K562 (cell line): ENCODE measurements around the gene GNA15. TPM values are rescaled to one million over a fixed set of nuclear protein-coding genes. Genes with fewer than 3 reads are reported as not detected.

Experiments used
- BACH1 ChIP-seq: fragments of 200-800 bp; sonication (Bioruptor generic); IDR thresholded peaks from 2 replicates; pipeline ENCODE4 v1.6.1; 2016; ENCODE audit warnings: missing genetic modification characterization, missing compliant biosample characterization
- BRF1 ChIP-seq: IDR thresholded peaks from 3 replicates; pipeline ENCODE4 v1.6.1; 2011; ENCODE audit warnings: borderline replicate concordance, mild to moderate bottlenecking; ENCODE audit not compliant: insufficient read length; ENCODE audit errors: extremely low read depth
- CTBP1 ChIP-seq: fragments of 450-650 bp; IDR thresholded peaks from 2 replicates; pipeline ENCODE4 v1.6.1; 2016; ENCODE audit warnings: borderline replicate concordance
- DIDO1 ChIP-seq: fragments of 450-650 bp; IDR thresholded peaks from 2 replicates; pipeline ENCODE4 v1.6.1; 2016; ENCODE audit warnings: low read depth, missing biosample characterization, missing genetic modification characterization
- GABPA ChIP-seq: fragments of 200-800 bp; sonication (Bioruptor generic); conservative IDR thresholded peaks from 2 replicates; pipeline ENCODE4 v1.6.1; 2016; ENCODE audit warnings: low read depth, missing genetic modification characterization, missing compliant biosample characterization
- GABPB1 ChIP-seq: sonication (generic); formaldehyde crosslinking; IDR thresholded peaks from 2 replicates; pipeline ENCODE4 v1.8.0; 2022; ENCODE audit warnings: mild to moderate bottlenecking, missing genetic modification reagents
- MLX ChIP-seq, 2 experiments: fragments of 450-650 bp in 1 of 2; sonication (generic) in 1 of 2; formaldehyde crosslinking; conservative IDR thresholded peaks; 2 replicates each; pipeline versions ENCODE4 v1.4.0 to v1.8.1; 2020 to 2022; ENCODE audit warnings: mild to moderate bottlenecking in 1 of 2, missing genetic modification reagents in 1 of 2
- OTX1 ChIP-seq: fragments of 450-650 bp; formaldehyde crosslinking; IDR thresholded peaks from 2 replicates; pipeline ENCODE4 v1.4.0; 2022; ENCODE audit warnings: mild to moderate bottlenecking
- POLR2B ChIP-seq: fragments of 450-650 bp; IDR thresholded peaks from 2 replicates; pipeline ENCODE4 v1.6.1; 2018; ENCODE audit warnings: low read depth; ENCODE audit not compliant: partially characterized antibody
- PRPF4 ChIP-seq: fragments of 200-400 bp; formaldehyde crosslinking; IDR thresholded peaks from one replicate; pipeline ENCODE4 v1.6.1; 2017; ENCODE audit warnings: low read length, low read depth, mild to moderate bottlenecking; ENCODE audit not compliant: insufficient read depth, poor library complexity, severe bottlenecking
- SAFB ChIP-seq: fragments of 200-400 bp; formaldehyde crosslinking; IDR thresholded peaks from 2 replicates; pipeline ENCODE4 v1.6.1; 2017; ENCODE audit warnings: low read depth, low read length, borderline replicate concordance
- SETDB1 ChIP-seq: IDR thresholded peaks from one replicate; pipeline ENCODE4 v1.6.1; 2012; ENCODE audit warnings: low read length, control low read depth, inconsistent platforms
- SREBF1 ChIP-seq: fragments of 150-350 bp; IDR thresholded peaks from 2 replicates; pipeline ENCODE4 v1.6.1; 2014; ENCODE audit warnings: antibody characterized with exemption, low read depth, low read length, borderline replicate concordance
- STAT6 ChIP-seq: sonication (generic); formaldehyde crosslinking; IDR thresholded peaks from 2 replicates; pipeline ENCODE4 v1.8.1; 2023; ENCODE audit warnings: mild to moderate bottlenecking, missing genetic modification reagents
- TBP ChIP-seq: optimal IDR thresholded peaks from 2 replicates; pipeline ENCODE3; 2011; ENCODE audit warnings: low read depth, low read length, improper control_type of control experiment
- ZBTB11 ChIP-seq, 3 experiments: fragments of 200-800 bp in 1 of 3; fragments of 250-450 bp in 1 of 3; fragments of 450-650 bp in 1 of 3; sonication (Bioruptor Pico) in 1 of 3; sonication (Bioruptor generic) in 1 of 3; formaldehyde crosslinking in 1 of 3; IDR thresholded peaks; 2 replicates each; pipeline versions ENCODE4 v1.6.1 to v1.8.0; 2016 to 2022; ENCODE audit warnings: mild to moderate bottlenecking in 2 of 3, missing genetic modification characterization in 2 of 3, missing compliant biosample characterization in 1 of 3, moderate library complexity in 1 of 3
- ZNF124 ChIP-seq: sonication (generic); formaldehyde crosslinking; IDR thresholded peaks from 2 replicates; pipeline ENCODE4 v1.8.1; 2022; ENCODE audit warnings: missing genetic modification reagents
- ZNF584 ChIP-seq: fragments of 200-800 bp; sonication (Bioruptor generic); IDR thresholded peaks from 2 replicates; pipeline ENCODE4 v1.6.1; 2016; ENCODE audit warnings: low read depth, mild to moderate bottlenecking, missing genetic modification characterization, missing compliant biosample characterization
- polyA plus RNA-seq, 8 experiments: library from polyadenylated mRNA; depleted of rRNA in 4 of 8; stranded (reverse) in 5 of 8; unstranded in 3 of 8; fragments of >200 nt; fragmentation: Nextera tagmentation in 2 of 8; fragmentation: Illumina TruSeq in 1 of 8; extraction: Ambion mirVana in 2 of 8; extraction: Trizol in 1 of 8; gene quantifications; 2 replicates each; pipeline versions ENCODE4 v1.2.1 to v1.2.3, GENCODE V29; 2011 to 2014; ENCODE audit warnings: inconsistent platforms in 1 of 8, missing spikeins in 1 of 8
- total RNA-seq, 7 experiments: library from RNA; depleted of rRNA in 6 of 7; stranded (reverse); fragments of >200 nt in 6 of 7; fragmentation: Illumina TruSeq in 2 of 7; extraction: Trizol in 2 of 7; gene quantifications; 2 replicates each; pipeline versions ENCODE4 v1.2.1 to v1.2.3, GENCODE V29; 2011 to 2021; ENCODE audit warnings: low replicate concordance in 1 of 7
- TF ChIP-seq, protein P1 (sequence below): fragments of 450-650 bp; formaldehyde crosslinking; conservative IDR thresholded peaks from 2 replicates; pipeline ENCODE4 v1.4.0; 2022; ENCODE audit warnings: mild to moderate bottlenecking, missing genetic modification characterization

GNA15 gene
- total and polyA plus RNA-seq, 9 of the 15 experiments (the other 6 are each of a cell fraction or from before 2014, with no cell fraction given), result 0.03 to 0.24 (median 0.11) TPM; not detected in 1

GRCh38 chr19:3185461-3186159 lies 49.8 kb downstream of the GNA15 start, which contains the start of gene NCLN (continued):
- no peak for TF ChIP-seq STAT6 (CRISPR knock-in tag)
- TF ChIP-seq MLX (CRISPR knock-in tag; conservative IDR thresholded peaks at IDR 0.05), result no peak
- peak; percentile 65 for TF ChIP-seq POLR2B
- TF ChIP-seq BACH1 (tag), result peak; percentile 91; the same call in 1 of the 2 replicates
- no peak for TF ChIP-seq ZNF124 (CRISPR knock-in tag)
- peak; percentile 98 for TF ChIP-seq GABPA (tag)
- TF ChIP-seq ZBTB11 (CRISPR knock-in tag; IDR thresholded peaks at IDR 0.05), result peak in 2 of 3 experiments; percentile 40 to 94; a peak in 3 of 6 replicates
- no peak for TF ChIP-seq SETDB1
- TF ChIP-seq, protein P1, sequence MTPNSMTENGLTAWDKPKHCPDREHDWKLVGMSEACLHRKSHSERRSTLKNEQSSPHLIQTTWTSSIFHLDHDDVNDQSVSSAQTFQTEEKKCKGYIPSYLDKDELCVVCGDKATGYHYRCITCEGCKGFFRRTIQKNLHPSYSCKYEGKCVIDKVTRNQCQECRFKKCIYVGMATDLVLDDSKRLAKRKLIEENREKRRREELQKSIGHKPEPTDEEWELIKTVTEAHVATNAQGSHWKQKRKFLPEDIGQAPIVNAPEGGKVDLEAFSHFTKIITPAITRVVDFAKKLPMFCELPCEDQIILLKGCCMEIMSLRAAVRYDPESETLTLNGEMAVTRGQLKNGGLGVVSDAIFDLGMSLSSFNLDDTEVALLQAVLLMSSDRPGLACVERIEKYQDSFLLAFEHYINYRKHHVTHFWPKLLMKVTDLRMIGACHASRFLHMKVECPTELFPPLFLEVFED (CRISPR knock-in tag), result no peak
- TF ChIP-seq SAFB, result no peak
- TF ChIP-seq TBP, result peak; percentile 73
- TF ChIP-seq GABPB1 (CRISPR knock-in tag), result peak; percentile 89
- no peak for TF ChIP-seq SREBF1
- peak; percentile 59; the same call in 1 of the 2 replicates for TF ChIP-seq CTBP1
- no peak for TF ChIP-seq PRPF4
- no peak for TF ChIP-seq OTX1
- no peak for TF ChIP-seq BRF1
- TF ChIP-seq DIDO1, result peak; percentile 66; the same call in 1 of the 2 replicates
- TF ChIP-seq ZNF584 (CRISPR knock-in tag), result peak; percentile 91; the same call in 1 of the 2 replicates
